GM18507 (cell line): ENCODE measurements around the gene IL1RAPL1.
"Not testable (repeated sequence)": the region's sequence is repeated elsewhere in the genome, so short reads cannot be mapped to it uniquely, and the experiment has no call there.

ENCODE experiments used
- DNase-seq: peaks from one replicate; pipeline ENCODE4 v3.0.0; 2011; ENCODE audit warnings: low read depth; ENCODE audit not compliant: insufficient read length; ENCODE audit errors: extremely low spot score
- FAIRE-seq: peaks from 2 replicates; lab custom pipeline; 2011; peaks lifted over from hg19 to GRCh38; lab: Jason Lieb, UNC

The IL1RAPL1 gene

GRCh38 chrX:28752330-28752729, 165.1 kb downstream of the IL1RAPL1 start:
- FAIRE-seq (no peak), DNase-seq (no peak)

GRCh38 chrX:28756175-28756574, 168.9 kb downstream of the IL1RAPL1 start:
- no peak for DNase-seq
- no peak for FAIRE-seq

- no peak for FAIRE-seq
Observed at GRCh38 chrX:28756647-28757046, 169.4 kb downstream of the IL1RAPL1 start.

GRCh38 chrX:28757290-28757689, 170.0 kb downstream of the IL1RAPL1 start:
- DNase-seq (no peak), FAIRE-seq (no peak)

More at GRCh38 chrX:28756647-28757046, 169.4 kb downstream of the IL1RAPL1 start:
- no peak for DNase-seq

- not testable (repeated sequence) for FAIRE-seq, DNase-seq
Observed at GRCh38 chrX:28766561-28766960, 179.3 kb downstream of the IL1RAPL1 start.

- no peak for FAIRE-seq
- no peak for DNase-seq
Observed at GRCh38 chrX:28773807-28774206, 186.6 kb downstream of the IL1RAPL1 start.

- DNase-seq (no peak), FAIRE-seq (no peak)
Observed at GRCh38 chrX:28787206-28787605, 200.0 kb downstream of the IL1RAPL1 start.

- not testable (repeated sequence) for DNase-seq, FAIRE-seq
Observed at GRCh38 chrX:28800671-28801070, 213.4 kb downstream of the IL1RAPL1 start.

GRCh38 chrX:28802625-28803024, 215.4 kb downstream of the IL1RAPL1 start:
- FAIRE-seq: no peak

GRCh38 chrX:28835991-28836390, 248.7 kb downstream of the IL1RAPL1 start:
- DNase-seq (no peak), FAIRE-seq (no peak)

More at GRCh38 chrX:28802625-28803024, 215.4 kb downstream of the IL1RAPL1 start:
- no peak for DNase-seq

GRCh38 chrX:28843817-28844216, 256.6 kb downstream of the IL1RAPL1 start:
- FAIRE-seq: no peak
- DNase-seq: no peak

- FAIRE-seq: no peak
- no peak for DNase-seq
Observed at GRCh38 chrX:28847423-28847822, 260.2 kb downstream of the IL1RAPL1 start.

GRCh38 chrX:28848707-28849106, 261.5 kb downstream of the IL1RAPL1 start:
- DNase-seq (no peak), FAIRE-seq (no peak)

GRCh38 chrX:28850955-28851354, 263.7 kb downstream of the IL1RAPL1 start:
- DNase-seq (no peak), FAIRE-seq (no peak)

- FAIRE-seq (no peak), DNase-seq (no peak)
Observed at GRCh38 chrX:28851871-28852270, 264.6 kb downstream of the IL1RAPL1 start.

GRCh38 chrX:28854637-28855036, 267.4 kb downstream of the IL1RAPL1 start:
- FAIRE-seq: no peak
- DNase-seq: no peak

GRCh38 chrX:28876408-28876807, 289.2 kb downstream of the IL1RAPL1 start:
- FAIRE-seq: no peak

GRCh38 chrX:28876901-28877300, 289.7 kb downstream of the IL1RAPL1 start:
- DNase-seq: no peak
- no peak for FAIRE-seq

More at GRCh38 chrX:28876408-28876807, 289.2 kb downstream of the IL1RAPL1 start:
- no peak for DNase-seq

- no peak for FAIRE-seq
- no peak for DNase-seq
Observed at GRCh38 chrX:28880136-28880535, 292.9 kb downstream of the IL1RAPL1 start.

GRCh38 chrX:28884823-28885222, 297.6 kb downstream of the IL1RAPL1 start:
- FAIRE-seq: no peak
- DNase-seq: no peak

- DNase-seq: no peak
- no peak for FAIRE-seq
Observed at GRCh38 chrX:28888416-28888815, 301.2 kb downstream of the IL1RAPL1 start.

GRCh38 chrX:28889591-28890090, 302.4 kb downstream of the IL1RAPL1 start:
- FAIRE-seq: no peak
- DNase-seq: no peak
